Measurements from ENCODE around the gene OVCH1.
"Not testable (repeated sequence)": the region's sequence is repeated elsewhere in the genome, so short reads cannot be mapped to it uniquely, and the experiment has no call there.

The OVCH1 gene

GRCh38 chr12:29499235-29499634 lies 1.7 kb upstream of the OVCH1 start:
- DNase-seq = no peak

- DNase-seq = no peak
Observed at GRCh38 chr12:29492891-29493290, 4.6 kb downstream of the OVCH1 start.

- DNase-seq = no peak
Observed at GRCh38 chr12:29486972-29487371, 10.5 kb downstream of the OVCH1 start.

GRCh38 chr12:29463198-29463597 lies 34.3 kb downstream of the OVCH1 start:
- no peak for DNase-seq

GRCh38 chr12:29460082-29460481 lies 37.4 kb downstream of the OVCH1 start:
- no peak for DNase-seq

GRCh38 chr12:29455087-29455486 lies 42.4 kb downstream of the OVCH1 start:
- peak; percentile 7 for DNase-seq

DNA sequence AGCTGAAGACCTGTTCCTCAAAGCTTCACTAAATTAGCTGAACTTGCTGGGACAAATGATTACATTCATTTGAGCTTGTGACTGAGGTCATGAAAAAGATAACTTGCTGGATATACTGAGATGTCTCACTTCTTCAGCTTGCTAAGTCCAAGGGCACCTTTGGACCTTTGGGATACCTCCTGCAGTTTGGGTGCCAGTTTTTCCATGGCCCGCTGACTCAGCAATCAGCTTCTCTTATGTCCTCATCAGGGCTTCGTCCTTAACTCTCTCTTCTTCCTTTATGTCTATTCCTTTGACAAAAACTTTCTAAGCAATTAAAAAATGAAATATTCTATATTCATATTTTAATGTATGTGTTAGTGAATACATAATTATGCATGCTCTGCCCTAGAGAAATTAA lies 45.6 kb downstream of the OVCH1 start:
- DNase-seq = no peak

DNA sequence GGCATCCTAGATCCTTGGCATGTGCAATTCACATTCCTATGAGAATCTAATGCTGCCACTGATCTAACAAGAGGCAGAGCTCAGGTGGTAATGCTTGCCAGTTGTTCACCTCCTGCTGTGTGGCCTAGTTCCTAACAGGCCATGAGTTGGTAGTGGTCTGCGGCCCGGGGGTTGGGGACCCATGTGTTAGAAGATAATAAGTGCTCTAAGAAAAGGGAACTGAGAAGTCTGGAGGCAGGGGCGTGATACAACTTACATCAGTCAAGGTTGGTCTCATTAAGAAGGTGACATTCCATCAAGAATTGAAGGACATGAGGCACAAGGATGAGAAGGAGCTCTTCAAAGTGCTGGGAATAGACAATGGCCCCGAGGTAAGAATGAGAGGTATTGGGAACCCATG lies 49.3 kb downstream of the OVCH1 start:
- DNase-seq = no peak

- no peak for DNase-seq
Observed at GRCh38 chr12:29447285-29447975, 50.1 kb downstream of the OVCH1 start.

DNA sequence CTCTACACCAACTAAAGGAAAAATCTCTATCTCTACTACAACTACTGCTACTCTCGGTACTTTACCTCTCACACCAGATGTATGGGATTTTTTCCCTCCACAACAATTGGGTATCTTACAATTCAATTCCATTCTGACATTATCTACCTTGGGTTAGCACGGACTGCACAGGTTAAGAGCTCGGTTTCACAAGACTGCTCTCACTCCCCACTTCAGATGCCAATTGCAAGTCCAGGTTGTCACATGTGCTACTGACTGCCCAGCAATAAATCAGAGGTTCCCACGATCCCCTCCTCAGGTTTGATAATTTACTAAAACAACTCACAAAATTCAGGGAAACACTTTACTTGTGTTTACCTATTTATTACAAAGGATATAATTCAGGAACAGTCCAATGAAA lies 58.0 kb downstream of the OVCH1 start:
- no peak for DNase-seq

DNA sequence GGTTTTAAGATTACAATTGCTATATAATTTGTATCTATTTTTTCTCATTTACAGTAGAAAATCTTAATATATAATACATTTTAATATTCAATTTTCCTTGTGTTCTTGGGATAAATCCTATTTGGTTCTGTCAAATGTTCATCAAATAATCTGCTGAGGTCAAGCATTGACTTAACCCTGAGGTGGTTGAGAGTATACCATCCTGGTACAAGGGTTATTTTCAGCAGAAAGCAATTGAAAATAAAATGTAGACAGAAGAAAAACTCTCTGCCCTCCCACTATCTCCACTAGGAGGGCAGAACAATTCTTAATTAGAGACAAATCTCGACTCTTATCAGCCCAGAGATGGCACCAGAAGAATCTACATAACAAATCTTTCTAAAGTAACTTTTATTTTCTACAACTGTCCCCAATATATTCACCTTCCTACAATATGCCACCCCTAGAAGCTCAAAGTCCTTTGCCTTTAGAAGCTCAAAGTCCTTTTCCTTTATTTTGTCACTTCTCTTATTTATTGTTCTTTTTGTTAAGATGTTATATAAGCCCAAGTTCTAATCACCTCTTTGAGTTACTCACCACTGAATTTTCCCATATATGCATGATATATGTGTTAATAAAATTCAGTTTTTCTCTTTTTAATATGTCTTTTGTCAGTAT lies 58.6 kb downstream of the OVCH1 start:
- no peak for DNase-seq

DNA sequence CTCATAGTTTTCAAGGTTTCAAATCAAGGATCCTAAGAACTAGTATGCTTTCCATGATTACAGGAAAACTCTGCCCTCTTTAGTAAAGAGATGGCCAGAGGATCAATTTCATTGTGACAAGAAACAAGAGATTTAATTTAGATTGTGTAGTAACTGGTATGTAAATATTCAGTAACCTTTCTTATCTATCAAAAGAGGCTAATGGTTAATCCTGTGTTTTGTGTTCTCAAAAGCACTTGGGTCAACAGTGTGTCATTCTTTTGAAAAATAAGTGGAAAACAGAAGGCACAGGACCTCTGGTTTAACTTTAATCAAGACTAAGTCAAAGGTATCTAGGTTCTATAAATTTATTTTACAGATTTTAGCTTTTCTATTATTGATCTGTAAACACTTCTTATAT lies 59.9 kb downstream of the OVCH1 start:
- no peak for DNase-seq

DNA sequence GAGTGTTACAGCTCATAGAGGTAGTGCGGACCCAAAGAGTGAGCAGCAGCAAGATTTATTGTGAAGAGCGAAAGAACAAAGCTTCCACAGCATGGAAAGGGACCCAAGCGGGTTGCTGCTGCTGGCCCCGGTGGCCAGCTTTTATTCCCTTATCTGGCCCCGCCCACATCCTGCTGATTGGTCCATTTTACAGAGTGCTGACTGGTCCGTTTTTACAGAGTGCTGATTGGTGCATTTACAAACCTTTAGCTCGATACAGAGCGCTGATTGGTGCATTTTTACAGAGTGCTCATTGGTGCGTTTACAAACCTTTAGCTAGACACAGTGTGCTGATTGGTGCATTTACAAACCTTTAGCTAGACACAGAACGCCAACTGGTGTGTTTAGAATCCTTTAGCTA lies 60.7 kb downstream of the OVCH1 start:
- DNase-seq = not testable (repeated sequence)

GRCh38 chr12:29431513-29431912 lies 66.0 kb downstream of the OVCH1 start:
- no peak for DNase-seq

DNA sequence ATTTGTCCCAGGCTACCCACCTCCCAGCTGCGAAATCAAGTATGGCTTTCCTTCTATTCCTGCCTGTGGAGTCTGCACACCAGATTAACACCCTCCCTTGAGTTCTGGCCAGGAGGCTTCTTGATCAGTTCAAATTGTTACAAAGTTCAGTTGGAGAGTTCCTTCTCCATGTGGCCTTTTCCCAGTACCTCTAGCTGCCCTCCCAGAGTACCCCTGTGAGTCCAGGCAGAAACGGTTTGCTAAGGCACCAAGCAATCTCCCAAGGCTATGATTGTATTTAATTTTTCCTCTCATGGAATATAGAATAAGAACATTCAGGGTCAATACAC lies 66.8 kb downstream of the OVCH1 start:
- no peak for DNase-seq

DNA sequence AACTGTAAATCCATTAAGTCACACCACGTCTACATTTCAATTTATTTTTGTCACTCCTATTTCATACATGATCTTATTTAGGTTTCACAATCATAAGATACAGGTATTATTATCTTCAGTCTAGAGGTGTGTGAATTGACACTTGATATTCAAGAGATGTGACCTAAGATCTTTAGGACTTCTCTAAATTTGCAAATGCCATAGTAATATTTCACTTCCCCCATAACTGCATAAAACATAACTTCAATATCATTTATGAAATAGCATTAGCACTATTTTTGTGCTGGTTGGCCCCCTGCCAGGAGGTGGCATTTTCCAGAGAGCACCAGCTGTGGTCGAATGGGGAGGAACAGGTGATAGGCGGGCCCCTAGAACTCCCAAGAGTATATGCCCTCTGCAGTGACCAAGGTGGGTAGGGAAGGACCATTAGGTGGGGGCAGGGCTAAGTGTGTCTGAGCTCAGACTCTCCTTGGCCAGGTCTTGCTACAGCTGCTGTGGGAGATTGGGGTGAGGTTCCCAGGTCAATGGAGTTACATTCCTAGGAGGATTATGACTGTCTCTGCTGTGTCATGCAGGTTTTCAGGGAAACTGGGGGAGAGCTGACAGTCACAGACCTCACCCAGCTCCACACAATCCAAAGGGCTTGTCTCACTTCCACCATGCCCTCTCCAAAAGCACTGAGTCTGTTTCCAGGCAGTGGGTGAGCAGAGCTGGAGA lies 67.3 kb downstream of the OVCH1 start:
- DNase-seq = no peak

GRCh38 chr12:29428633-29429032 lies 68.9 kb downstream of the OVCH1 start:
- DNase-seq = no peak

DNA sequence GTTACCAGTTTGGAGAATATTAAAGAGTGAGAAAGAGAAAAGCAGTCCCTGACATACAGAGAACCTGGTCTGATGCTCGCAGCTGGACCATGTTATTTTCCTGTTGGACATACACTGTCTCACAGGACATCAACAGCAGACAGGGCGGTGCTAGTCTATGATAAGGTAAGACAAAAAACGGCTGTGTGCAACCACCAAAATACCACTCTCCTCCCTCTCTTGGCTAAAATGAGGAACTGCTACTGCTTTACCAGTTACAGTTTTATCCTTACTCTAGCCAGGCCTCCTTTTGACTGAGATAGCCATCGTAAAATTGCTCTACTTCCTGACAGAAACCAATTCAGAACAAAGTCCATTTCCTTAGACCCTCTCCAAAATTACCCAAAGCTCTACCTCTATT lies 69.5 kb downstream of the OVCH1 start:
- no peak for DNase-seq

DNA sequence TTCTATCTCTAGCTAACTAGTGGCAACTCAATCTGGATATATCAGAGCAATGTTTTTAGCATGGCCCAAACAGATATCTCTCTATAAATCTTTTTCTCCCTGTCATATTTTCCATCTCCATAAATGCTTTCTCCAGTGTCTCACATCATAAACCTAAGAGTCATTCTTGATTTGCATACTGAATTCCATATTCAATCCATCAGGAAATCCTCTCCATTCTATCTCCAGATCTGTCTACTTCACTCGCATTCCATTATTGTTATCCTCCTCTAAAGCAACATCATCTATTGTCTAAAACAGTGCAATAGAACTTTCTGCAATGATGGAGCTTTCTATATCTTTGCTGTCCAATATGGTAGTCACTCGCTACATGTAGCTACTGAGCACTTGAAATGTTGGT lies 71.0 kb downstream of the OVCH1 start:
- no peak for DNase-seq

GRCh38 chr12:29425722-29426121 lies 71.8 kb downstream of the OVCH1 start:
- no peak for DNase-seq

DNA sequence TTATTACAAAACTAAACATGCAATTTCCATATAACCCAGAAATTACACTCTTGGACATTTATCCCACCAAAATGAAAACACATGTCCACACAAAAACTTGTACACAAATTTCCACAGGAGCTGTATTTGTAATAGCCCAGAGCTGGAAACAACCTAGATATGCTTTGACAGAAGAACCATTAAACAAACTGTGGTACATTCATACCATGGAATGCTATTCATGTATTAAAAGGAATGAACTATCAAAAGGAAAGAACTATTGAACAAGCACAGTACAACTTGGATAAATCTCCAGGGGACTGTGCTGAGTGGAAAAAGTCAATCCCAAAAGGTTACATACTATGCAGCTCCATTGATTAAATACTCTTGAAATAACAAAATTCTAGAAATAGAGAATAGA lies 80.7 kb downstream of the OVCH1 start:
- no peak for DNase-seq

- no peak for DNase-seq
Observed at GRCh38 chr12:29415111-29415510, 82.4 kb downstream of the OVCH1 start.

DNA sequence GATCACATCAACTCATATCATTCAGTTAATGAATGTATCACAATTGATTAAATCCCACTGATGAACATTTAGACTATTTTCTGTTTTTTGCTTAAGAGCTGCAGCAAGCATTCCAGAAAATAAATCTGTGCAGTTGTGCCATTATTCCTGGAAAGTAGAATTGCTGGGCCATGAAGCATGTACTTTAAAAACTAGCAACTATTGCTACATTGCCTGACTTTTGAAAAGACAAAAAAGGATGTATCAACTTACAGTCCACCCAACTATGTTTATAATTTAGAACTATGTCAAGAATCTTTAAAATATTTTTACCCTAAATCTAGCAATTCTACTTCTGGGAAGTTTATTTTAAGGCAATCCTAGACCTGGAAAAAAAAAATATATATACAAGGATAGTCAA lies 83.1 kb downstream of the OVCH1 start:
- no peak for DNase-seq

GRCh38 chr12:29405561-29405960 lies 91.9 kb downstream of the OVCH1 start:
- no peak for DNase-seq

- DNase-seq = no peak
Observed at GRCh38 chr12:29403991-29404390, 93.5 kb downstream of the OVCH1 start.
